HG02943 (cell line): ENCODE data around the gene CLEC16A.

Experiments used
- ATAC-seq: cut with Tn5 transposase; IDR thresholded peaks from one replicate; pipeline ENCODE4 v1.9.1; 2021; ENCODE audit warnings: mild to moderate bottlenecking, low read depth, moderate library complexity; ENCODE audit not compliant: unreplicated experiment

The CLEC16A gene

GRCh38 chr16:11010575-11011221, 66.3 kb downstream of the CLEC16A start:
- ATAC-seq, result no peak

DNA sequence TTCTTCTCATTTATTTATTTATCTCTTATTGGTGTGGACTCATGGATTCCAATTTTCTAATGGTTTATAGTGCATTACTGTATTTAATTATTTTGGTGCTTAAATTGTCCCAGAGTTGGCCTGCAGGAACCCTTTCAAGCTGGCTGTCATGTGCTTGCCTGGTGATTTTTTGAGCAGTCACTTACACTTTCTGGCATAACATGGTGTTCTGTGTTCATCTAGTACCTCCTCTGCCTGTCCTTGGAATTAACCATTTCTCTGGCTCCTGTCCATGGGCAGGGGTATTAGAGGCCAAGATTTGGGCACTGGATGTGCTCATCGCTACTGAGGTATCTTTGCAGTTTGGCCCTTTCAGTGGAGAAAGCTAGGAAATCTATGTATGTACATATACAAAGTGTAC, 67.0 kb downstream of the CLEC16A start:
- ATAC-seq, result no peak

DNA sequence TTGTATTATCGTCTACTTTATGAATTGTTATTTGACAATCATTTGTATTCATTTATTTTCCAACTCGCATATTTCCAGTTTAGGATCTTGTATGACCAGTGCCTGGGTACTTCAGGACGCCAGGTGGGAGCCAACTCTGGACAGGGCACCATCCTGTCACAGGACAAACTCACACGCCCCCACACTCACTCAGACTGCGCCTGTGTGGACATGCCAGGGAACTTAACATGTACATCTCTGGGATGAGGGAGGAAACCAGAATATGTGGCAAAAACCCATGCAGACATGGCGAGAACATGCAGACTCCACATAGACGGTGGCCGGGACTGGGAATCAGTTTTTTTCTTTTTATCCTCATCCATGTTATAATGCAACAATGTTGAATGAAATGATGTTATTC, 68.5 kb downstream of the CLEC16A start:
- ATAC-seq, result no peak

GRCh38 chr16:11014136-11014535, 69.8 kb downstream of the CLEC16A start:
- ATAC-seq, result no peak

DNA sequence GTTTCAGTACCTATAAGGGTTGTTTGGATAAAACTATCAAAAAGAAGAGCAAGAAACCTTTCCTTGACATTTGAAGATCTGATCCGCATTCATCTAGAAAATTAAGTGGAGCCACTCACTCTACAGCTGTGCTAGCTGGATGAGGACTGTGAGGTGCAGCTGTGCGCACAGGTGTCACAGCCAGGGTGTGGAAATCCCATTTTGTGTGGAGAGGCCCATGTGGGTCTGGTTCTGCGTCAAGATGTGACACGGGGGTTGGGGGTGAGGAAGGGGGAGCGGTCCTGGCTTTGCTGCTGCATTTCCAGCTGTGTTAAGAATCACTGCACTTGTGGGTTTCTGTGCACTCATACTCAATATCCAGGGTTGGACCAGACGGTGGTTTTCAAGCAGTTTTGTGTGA, 70.7 kb downstream of the CLEC16A start:
- ATAC-seq, result no peak

- ATAC-seq, result no peak
Measured at GRCh38 chr16:11015607-11016006, 71.2 kb downstream of the CLEC16A start.

DNA sequence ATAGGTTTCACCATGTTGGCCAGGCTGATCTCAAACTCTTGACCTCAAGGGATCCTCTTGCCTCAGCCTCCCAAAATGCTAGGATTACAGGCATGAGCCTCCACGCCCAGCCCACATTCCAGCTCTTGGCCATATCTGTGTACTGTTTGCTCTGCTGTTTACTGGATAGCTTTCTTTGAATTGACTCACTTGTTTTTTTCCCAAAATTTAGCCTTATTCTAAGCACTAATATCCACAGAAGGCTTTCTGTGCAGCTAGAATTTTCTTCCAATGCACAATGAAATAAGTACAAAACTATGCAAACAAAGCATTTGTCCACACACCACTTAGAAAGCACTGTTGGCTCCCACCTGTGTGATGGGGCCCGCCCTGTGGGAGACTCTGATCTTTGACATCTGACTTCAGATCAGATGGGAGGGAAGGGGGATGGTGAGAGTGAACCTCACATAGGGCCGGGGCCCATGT, 72.2 kb downstream of the CLEC16A start:
- ATAC-seq, result no peak

DNA sequence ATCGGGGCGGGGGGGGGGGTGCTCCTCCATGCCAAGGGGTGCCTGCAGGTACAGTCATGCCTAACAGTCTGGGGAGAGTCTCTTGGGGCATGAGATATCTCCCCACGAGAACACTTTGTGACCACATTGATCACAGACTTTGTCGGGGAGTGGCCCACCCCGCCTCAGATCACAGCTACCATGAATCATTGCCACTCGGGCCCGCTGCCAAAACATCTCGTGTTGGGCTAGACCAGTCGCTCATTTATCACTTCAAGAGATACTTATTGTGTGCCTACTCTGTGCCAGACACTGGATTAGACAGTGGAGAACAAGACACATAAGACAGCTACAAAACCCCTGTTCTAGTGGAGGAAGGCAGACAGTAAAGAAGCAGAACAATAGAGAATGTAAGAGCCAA, 72.6 kb downstream of the CLEC16A start:
- no peak for ATAC-seq

- no peak for ATAC-seq
Measured at GRCh38 chr16:11017499-11017898, 73.1 kb downstream of the CLEC16A start.

DNA sequence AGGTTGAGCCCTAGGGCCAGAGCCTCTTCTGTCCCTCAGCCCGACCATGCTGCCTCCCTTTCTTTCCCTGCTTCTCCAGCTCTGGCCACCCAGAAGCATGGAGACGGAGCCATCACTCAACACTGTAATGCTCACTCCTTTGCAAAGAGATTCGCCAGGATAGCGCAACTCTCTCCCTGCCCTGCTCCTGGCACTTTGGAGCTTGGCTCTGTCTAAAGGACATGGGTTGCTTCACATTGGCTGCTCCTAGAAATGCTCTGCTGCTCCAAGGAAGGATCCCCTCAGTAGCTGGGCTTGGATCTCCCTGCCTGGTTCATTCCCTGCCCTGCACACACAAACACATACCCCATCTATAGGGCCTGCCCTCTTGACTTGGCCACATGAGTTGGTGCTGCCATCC, 76.0 kb downstream of the CLEC16A start:
- no peak for ATAC-seq

DNA sequence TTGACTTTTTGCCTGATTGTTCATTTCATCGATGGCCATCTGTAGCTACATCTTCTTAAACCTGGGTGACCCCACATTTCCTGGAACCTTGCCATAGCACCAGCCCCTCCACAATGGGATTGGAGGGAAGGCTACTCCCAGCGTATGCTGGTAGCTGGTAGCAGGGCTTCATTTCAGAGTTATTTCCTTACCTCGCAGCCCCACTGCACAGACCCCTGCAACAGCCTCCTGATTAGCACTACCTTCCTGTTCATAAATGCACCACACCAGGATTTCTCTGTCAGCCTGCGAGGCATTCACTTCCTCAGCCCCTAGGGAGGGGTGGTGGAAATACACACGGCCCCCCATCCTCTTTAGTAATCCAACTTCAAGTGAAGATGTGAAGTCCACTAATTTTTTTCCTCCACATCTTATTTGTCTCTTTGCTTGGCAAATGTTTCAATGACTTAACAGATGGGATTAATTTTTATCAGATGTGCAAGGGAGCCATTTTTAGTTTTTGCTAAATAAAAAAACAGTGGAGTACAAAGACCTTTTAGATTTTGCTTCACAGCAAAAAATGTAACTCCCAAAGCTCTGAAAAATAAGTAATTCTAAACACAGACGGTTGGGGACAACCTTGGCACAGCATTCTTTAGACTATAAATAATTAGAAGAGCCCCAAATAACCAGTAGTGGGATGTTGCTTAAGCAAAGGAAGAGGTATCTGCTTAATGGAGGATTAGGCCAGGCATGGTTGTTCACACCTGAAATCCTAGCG, 76.6 kb downstream of the CLEC16A start:
- ATAC-seq, result no peak

DNA sequence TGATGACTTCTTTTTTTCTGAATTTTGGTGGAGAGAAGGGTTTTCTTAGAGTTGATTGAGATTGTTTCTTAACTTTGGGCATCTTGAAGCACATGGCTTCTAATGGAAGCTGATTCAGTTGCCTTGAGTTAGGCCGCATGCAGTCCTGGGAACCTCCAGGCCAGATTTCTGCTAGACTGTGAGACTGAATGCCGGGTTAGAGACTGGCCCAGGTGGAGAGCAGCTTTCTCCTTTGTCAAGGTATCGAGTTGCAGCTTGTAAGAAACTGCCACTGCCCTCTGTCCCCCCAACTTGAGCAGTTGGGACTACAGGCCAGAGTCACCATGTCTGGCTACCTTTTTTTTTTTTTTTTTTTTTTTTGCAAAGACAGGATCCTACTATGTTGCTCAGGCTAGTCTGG, 77.6 kb downstream of the CLEC16A start:
- ATAC-seq, result no peak

- ATAC-seq, result no peak
Measured at GRCh38 chr16:11023262-11024039, 79.1 kb downstream of the CLEC16A start.

GRCh38 chr16:11024333-11025053, 80.1 kb downstream of the CLEC16A start:
- ATAC-seq, result no peak

DNA sequence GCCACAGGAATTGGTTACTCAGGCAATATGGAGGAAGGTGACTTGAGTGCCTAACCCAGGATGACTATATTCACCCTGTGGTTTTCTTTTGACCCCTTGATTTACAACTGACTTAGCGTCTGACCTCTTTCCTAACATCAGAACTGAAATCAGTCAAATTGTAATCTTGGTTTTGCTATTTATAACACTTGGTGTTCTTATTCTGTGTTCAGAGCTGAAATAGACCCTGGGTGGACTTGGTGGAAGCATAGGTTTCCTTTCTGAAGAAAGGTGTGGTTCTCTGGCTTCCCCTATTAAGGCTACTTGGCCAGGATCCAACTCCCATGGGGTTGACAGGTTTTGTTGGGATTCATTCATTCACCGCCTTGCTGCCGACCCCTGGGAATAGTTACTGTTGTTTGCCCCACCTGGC, 80.8 kb downstream of the CLEC16A start:
- no peak for ATAC-seq

DNA sequence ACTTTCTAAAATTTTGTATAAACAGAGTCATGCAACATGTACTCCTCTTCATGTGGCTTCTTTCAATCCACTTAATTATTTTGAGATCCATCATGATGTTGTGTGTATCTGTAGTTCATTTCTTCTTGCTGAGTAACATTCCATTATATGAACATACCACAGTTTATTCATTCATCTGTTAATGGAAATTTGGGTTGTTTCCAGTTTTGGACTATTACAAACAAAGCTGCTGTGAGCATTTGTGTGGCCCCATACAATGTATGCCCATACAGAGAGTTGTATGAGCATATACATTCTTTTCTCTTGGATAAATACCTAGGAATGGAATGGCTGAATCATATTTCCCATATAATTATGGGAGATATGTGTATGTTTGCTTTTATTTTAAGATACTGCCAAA, 85.6 kb downstream of the CLEC16A start:
- no peak for ATAC-seq

GRCh38 chr16:11030990-11031510, 86.7 kb downstream of the CLEC16A start:
- no peak for ATAC-seq

DNA sequence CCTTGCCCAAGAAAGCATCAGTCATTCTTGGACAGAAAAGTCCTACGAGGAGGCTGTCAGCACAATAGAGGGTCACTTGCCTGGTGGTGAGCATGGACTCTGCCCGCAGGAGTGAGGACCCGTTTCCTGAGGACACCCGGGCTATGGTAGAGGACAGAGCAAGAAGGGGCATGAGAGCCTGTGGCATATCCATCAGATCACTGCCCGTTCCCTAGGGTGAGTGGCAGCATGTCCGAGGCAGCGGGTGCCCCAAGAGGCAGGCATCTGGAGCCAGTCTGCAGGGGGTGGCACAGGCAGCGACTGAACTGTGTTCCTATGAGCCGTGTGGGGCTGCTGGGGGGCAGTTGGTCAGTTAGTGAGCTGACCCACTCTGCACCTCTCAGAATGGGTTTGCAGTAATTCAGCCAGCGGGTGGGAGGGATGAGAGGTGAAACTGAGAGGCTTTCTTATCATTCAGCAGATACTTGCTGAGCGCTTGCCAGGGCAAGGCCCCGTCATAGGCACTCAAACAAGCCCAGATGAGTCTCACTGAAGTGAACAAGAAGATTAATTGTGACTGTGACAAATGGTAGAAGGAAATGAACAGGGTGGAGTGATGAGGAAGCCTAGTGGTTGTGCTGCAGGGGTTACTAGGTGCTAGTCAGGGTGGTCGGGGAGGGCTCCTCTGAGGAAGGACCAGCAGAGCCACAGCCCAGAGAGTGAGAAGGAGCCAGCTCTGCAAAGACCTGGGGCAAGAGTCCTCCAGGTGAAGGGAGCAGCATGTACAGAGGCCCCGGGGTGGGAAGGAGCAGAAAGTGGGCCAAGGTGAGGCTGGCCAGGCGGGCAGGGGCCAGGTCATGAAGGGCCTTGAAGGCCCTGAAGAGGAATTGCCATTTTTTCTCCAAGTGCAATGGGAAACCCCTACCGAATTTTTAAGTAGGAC, 87.9 kb downstream of the CLEC16A start:
- no peak for ATAC-seq

- ATAC-seq, result no peak
Measured at GRCh38 chr16:11032922-11033291, 88.5 kb downstream of the CLEC16A start.
